NT2/D1 (cell line): ENCODE results near the gene SLC24A4.

Source experiments
- YY1 ChIP-seq: IDR thresholded peaks from 2 replicates; pipeline ENCODE4 v1.6.1; 2011; ENCODE audit not compliant: insufficient read length, insufficient read depth
- ZNF274 ChIP-seq: IDR thresholded peaks from 2 replicates; pipeline ENCODE4 v1.6.1; 2011; ENCODE audit warnings: mild to moderate bottlenecking, low read depth, low read length

DNA sequence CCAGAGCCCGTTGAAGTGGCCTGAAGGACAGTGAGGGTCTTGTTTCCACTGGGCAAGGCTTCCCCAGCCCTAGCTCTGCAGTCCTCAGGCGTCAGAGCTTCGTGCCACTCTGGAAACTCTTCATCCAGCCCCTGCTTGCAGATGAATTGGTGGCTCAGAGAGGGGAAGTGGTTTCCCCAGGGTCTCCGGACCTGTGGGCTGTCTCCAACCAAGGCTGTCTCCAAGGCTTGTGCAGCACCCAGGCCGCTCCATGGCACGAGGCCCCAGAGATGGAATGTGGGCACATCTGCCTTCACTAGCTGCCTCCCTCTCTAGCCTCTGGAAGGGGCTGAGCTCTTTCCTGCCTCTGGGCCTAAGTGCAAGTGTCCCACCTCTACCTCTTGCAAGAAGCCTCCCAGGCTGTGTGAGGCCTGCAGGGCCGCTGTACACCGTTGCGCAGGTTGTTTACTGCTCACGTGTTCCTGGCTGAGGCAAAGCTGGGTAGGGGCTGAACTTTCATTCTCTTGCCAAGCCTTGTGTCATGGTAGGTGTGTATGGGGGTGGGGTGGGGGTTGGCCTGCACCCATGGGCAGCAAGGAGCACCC lies 201.7 kb downstream of the SLC24A4 start:
- TF ChIP-seq ZNF274 (no peak), YY1 (no peak)
